K562 (cell line): Measurements from ENCODE around the gene BANP. TPM values are rescaled to one million over a fixed set of nuclear protein-coding genes. Genes with fewer than 3 reads are reported as not detected.
A peak's percentile ranks its signal among the peaks of the same experiment; 100 is the strongest.

Source experiments
- ARID1B ChIP-seq: fragments of 450-650 bp; IDR thresholded peaks from 2 replicates; pipeline ENCODE4 v1.6.1; 2016; ENCODE audit warnings: antibody characterized with exemption, mild to moderate bottlenecking, inconsistent platforms
- ASH1L ChIP-seq: fragments of 450-650 bp; IDR thresholded peaks from 2 replicates; pipeline ENCODE4 v1.6.1; 2018; ENCODE audit warnings: borderline replicate concordance, mild to moderate bottlenecking, low read depth; ENCODE audit not compliant: partially characterized antibody
- BCL6 ChIP-seq: fragments of 250-450 bp; sonication (Bioruptor Pico); IDR thresholded peaks from 2 replicates; pipeline ENCODE4 v1.4.0; 2020
- BMI1 ChIP-seq: fragments of 150-350 bp; IDR thresholded peaks from 2 replicates; pipeline ENCODE4 v1.6.1; 2014; ENCODE audit warnings: low read length
- CBFA2T2 ChIP-seq: fragments of 450-650 bp; conservative IDR thresholded peaks from 2 replicates; pipeline ENCODE4 v1.6.1; 2017; ENCODE audit warnings: mild to moderate bottlenecking
- CREB5 ChIP-seq: fragments of 250-450 bp; sonication (Bioruptor Pico); IDR thresholded peaks from 2 replicates; pipeline ENCODE4 v1.5.0; 2020; ENCODE audit warnings: mild to moderate bottlenecking
- CREBBP ChIP-seq: IDR thresholded peaks from one replicate; pipeline ENCODE4 v1.6.1; 2012; ENCODE audit warnings: low read depth, mild to moderate bottlenecking, control low read depth, inconsistent platforms, low read length
- DNMT1 ChIP-seq: fragments of 450-650 bp; IDR thresholded peaks from 2 replicates; pipeline ENCODE4 v1.6.1; 2016; ENCODE audit warnings: antibody characterized with exemption, mild to moderate bottlenecking
- E2F3 ChIP-seq: fragments of 250-450 bp; sonication (Bioruptor Pico); IDR thresholded peaks from 2 replicates; pipeline ENCODE4 v1.4.0; 2020; ENCODE audit warnings: mild to moderate bottlenecking
- HDAC6 ChIP-seq: IDR thresholded peaks from 2 replicates; pipeline ENCODE4 v1.6.1; 2012; ENCODE audit warnings: low read depth, mild to moderate bottlenecking, control low read depth, inconsistent platforms, low read length, moderate library complexity
- JUNB ChIP-seq: fragments of 450-650 bp; formaldehyde crosslinking; conservative IDR thresholded peaks from 2 replicates; pipeline ENCODE4 v1.4.0; 2020; ENCODE audit warnings: mild to moderate bottlenecking
- KAT8 ChIP-seq: fragments of 450-650 bp; IDR thresholded peaks from 2 replicates; pipeline ENCODE4 v1.6.1; 2016; ENCODE audit warnings: low read depth, mild to moderate bottlenecking
- NBN ChIP-seq: fragments of 450-650 bp; IDR thresholded peaks from 2 replicates; pipeline ENCODE4 v1.6.1; 2016; ENCODE audit warnings: low read depth, mild to moderate bottlenecking
- NFE2L1 ChIP-seq: fragments of 450-650 bp; IDR thresholded peaks from 2 replicates; pipeline ENCODE4 v1.6.1; 2016; ENCODE audit warnings: missing genetic modification characterization, low read depth, mild to moderate bottlenecking, missing compliant biosample characterization, moderate library complexity, borderline replicate concordance
- RUNX1 ChIP-seq: sonication (generic); IDR thresholded peaks from 2 replicates; pipeline ENCODE4 v1.6.1; 2016; ENCODE audit warnings: antibody characterized with exemption, low read depth
- SMAD4 ChIP-seq: fragments of 250-450 bp; sonication (Bioruptor Pico); conservative IDR thresholded peaks from 2 replicates; pipeline ENCODE4 v1.8.0; 2021; ENCODE audit warnings: inconsistent platforms, mild to moderate bottlenecking, moderate library complexity
- STAT5A ChIP-seq: IDR thresholded peaks from 2 replicates; pipeline ENCODE4 v1.6.1; 2012; ENCODE audit warnings: low read length, inconsistent platforms, borderline replicate concordance
- TAF9B ChIP-seq: fragments of 450-650 bp; IDR thresholded peaks from 2 replicates; pipeline ENCODE4 v1.6.1; 2018; ENCODE audit warnings: mild to moderate bottlenecking; ENCODE audit not compliant: partially characterized antibody
- TRIM24 ChIP-seq, 2 experiments: fragments of 450-650 bp; IDR thresholded peaks; 2 replicates each; pipeline ENCODE4 v1.6.1; 2016
- ZBTB5 ChIP-seq: fragments of 450-650 bp; IDR thresholded peaks from 2 replicates; pipeline ENCODE4 v1.6.1; 2017; ENCODE audit warnings: antibody characterized with exemption
- ZFP30 ChIP-seq: fragments of 250-450 bp; sonication (Bioruptor Pico); IDR thresholded peaks from 2 replicates; pipeline ENCODE4 v1.8.0; 2022; ENCODE audit warnings: moderate library complexity, mild to moderate bottlenecking, inconsistent platforms, borderline replicate concordance
- ZNF644 ChIP-seq: fragments of 200-800 bp; sonication (Bioruptor generic); IDR thresholded peaks from 2 replicates; pipeline ENCODE4 v1.6.1; 2016; ENCODE audit warnings: low read depth, missing genetic modification characterization, missing compliant biosample characterization
- ZNF830 ChIP-seq: fragments of 250-450 bp; sonication (Bioruptor Pico); IDR thresholded peaks from 2 replicates; pipeline ENCODE4 v1.5.0; 2021; ENCODE audit warnings: mild to moderate bottlenecking
- polyA plus RNA-seq, 8 experiments: library from polyadenylated mRNA; depleted of rRNA in 4 of 8; stranded (reverse) in 5 of 8; unstranded in 3 of 8; fragments of >200 nt; fragmentation: Nextera tagmentation in 2 of 8; fragmentation: Illumina TruSeq in 1 of 8; extraction: Ambion mirVana in 2 of 8; extraction: Trizol in 1 of 8; gene quantifications; 2 replicates each; pipeline versions ENCODE4 v1.2.1 to v1.2.3, GENCODE V29; 2011 to 2014; ENCODE audit warnings: inconsistent platforms in 1 of 8, missing spikeins in 1 of 8
- total RNA-seq, 7 experiments: library from RNA; depleted of rRNA in 6 of 7; stranded (reverse); fragments of >200 nt in 6 of 7; fragmentation: Illumina TruSeq in 2 of 7; extraction: Trizol in 2 of 7; gene quantifications; 2 replicates each; pipeline versions ENCODE4 v1.2.1 to v1.2.3, GENCODE V29; 2011 to 2021; ENCODE audit warnings: low replicate concordance in 1 of 7
- TF ChIP-seq, protein P1 (sequence below): fragments of 200-800 bp; sonication (Bioruptor generic); IDR thresholded peaks from 2 replicates; pipeline ENCODE4 v1.6.1; 2017; ENCODE audit warnings: missing genetic modification characterization, missing compliant biosample characterization

BANP gene
- total and polyA plus RNA-seq, 9 of the 15 experiments (the other 6 are each of a cell fraction or from before 2014, with no cell fraction given): 4.6 to 22.1 (median 15.6) TPM

DNA sequence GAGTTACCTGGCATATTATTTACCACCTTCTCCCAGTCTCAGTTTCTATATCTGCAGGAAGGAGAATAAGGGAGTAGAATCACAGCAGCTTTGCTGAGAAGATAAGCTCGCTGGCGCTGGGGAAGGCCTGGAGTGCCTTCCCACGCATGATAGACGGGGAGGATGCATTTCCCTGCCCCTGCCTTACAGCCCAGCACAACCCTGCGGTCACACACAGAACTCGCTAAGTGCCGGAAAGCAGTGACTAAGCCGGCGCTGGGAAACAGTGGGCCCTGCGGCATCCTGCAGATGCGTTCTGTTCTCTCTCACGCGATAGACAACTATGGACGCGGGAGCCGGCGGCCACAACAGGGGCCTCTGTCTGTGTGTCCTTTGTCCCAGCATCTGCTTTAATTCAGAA, 19.7 kb upstream of the BANP start (continued):
- TF ChIP-seq, protein P1, sequence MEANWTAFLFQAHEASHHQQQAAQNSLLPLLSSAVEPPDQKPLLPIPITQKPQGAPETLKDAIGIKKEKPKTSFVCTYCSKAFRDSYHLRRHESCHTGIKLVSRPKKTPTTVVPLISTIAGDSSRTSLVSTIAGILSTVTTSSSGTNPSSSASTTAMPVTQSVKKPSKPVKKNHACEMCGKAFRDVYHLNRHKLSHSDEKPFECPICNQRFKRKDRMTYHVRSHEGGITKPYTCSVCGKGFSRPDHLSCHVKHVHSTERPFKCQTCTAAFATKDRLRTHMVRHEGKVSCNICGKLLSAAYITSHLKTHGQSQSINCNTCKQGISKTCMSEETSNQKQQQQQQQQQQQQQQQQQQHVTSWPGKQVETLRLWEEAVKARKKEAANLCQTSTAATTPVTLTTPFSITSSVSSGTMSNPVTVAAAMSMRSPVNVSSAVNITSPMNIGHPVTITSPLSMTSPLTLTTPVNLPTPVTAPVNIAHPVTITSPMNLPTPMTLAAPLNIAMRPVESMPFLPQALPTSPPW (CRISPR knock-in tag): peak; percentile 60; the same call in 1 of the 2 replicates
- TF ChIP-seq JUNB (CRISPR knock-in tag) (no peak), HDAC6 (no peak), ASH1L (no peak), ARID1B (peak; percentile 65; the same call in 1 of the 2 replicates), NBN (no peak), CREB5 (CRISPR knock-in tag) (no peak), ZNF830 (CRISPR knock-in tag) (no peak), STAT5A (no peak), RUNX1 (no peak), CBFA2T2 (peak; percentile 70), BMI1 (no peak), DNMT1 (no peak), BCL6 (CRISPR knock-in tag) (no peak), E2F3 (no peak), TRIM24 (IDR thresholded peaks at IDR 0.05) (peak in 1 of 2 experiments; percentile 28; a peak in 1 of 4 replicates), ZNF644 (no peak), NFE2L1 (tag) (no peak), SMAD4 (CRISPR knock-in tag) (no peak), ZFP30 (no peak), KAT8 (no peak), ZBTB5 (no peak), TAF9B (no peak), CREBBP (no peak)
